ENCODE data around the gene TCP1. TPM values are rescaled to one million over a fixed set of nuclear protein-coding genes. Genes with fewer than 3 reads are reported as not detected.

The TCP1 gene
- total and polyA plus RNA-seq, 9 donors, result 176 to 229 (median 207) TPM

- WGBS (ENCODE audit: insufficient coverage), result no CpG with 5 or more reads among the region's 3 CpGs
- Histone ChIP-seq H3K27me3 (ENCODE audit: control insufficient read depth, insufficient read depth, low read length) (no peaks in the 10 kb centered on the region), H3K4me1 (ENCODE audit: control insufficient read depth, insufficient read depth, low read length) (no peaks in the 10 kb centered on the region), H3K27ac (ENCODE audit: low read length) (no peak overlapping the region), H3K36me3 (ENCODE audit: control insufficient read depth, insufficient read depth, low read length) (peaks cover 59% of the 10 kb centered on the region), H3K9me3 (replicated peaks; ENCODE audit: control insufficient read depth, low read depth, low read length) (no peaks in the 10 kb centered on the region), H3K4me3 (ENCODE audit: low read length) (no peak overlapping the region)
- DNase-seq, result no peak
Observed at GRCh38 chr6:159778542-159779103, 10.8 kb downstream of the TCP1 start.

DNA sequence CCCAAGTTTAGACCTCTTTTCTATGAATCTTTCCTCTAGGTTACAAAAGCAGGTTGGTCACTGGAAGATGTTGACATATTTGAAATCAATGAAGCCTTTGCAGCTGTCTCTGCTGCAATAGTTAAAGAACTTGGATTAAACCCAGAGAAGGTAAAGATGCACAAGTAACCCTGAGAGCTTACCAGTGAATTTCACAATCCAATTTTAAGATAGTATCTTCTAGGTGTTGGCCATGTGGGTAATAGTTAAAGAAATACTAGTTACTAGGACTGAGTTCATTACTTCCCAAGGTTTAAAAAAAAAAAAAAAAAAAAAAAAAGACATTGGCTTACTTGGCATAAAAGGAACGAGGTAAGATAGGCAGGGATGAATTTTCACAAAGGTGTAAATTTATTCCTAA is 11.3 kb downstream of the TCP1 start:
- Histone ChIP-seq H3K9me3 (replicated peaks; ENCODE audit: control insufficient read depth, low read depth, low read length) (no peaks in the 10 kb centered on the region), H3K27me3 (ENCODE audit: control insufficient read depth, insufficient read depth, low read length) (no peaks in the 10 kb centered on the region), H3K36me3 (ENCODE audit: control insufficient read depth, insufficient read depth, low read length) (peaks cover 55% of the 10 kb centered on the region), H3K4me3 (ENCODE audit: low read length) (no peak overlapping the region), H3K27ac (ENCODE audit: low read length) (no peak overlapping the region), H3K4me1 (ENCODE audit: control insufficient read depth, insufficient read depth, low read length) (no peaks in the 10 kb centered on the region)
- DNase-seq, result no peak
- WGBS (ENCODE audit: insufficient coverage), result no CpG with 5 or more reads among the region's 1 CpG

GRCh38 chr6:159777240-159777904 is 12.0 kb downstream of the TCP1 start:
- Histone ChIP-seq H3K36me3 (ENCODE audit: control insufficient read depth, insufficient read depth, low read length) (peaks cover 51% of the 10 kb centered on the region), H3K27me3 (ENCODE audit: control insufficient read depth, insufficient read depth, low read length) (no peaks in the 10 kb centered on the region), H3K4me3 (ENCODE audit: low read length) (no peak overlapping the region), H3K27ac (ENCODE audit: low read length) (no peak overlapping the region), H3K4me1 (ENCODE audit: control insufficient read depth, insufficient read depth, low read length) (no peaks in the 10 kb centered on the region), H3K9me3 (replicated peaks; ENCODE audit: control insufficient read depth, low read depth, low read length) (no peaks in the 10 kb centered on the region)
- DNase-seq, result no peak
- WGBS (ENCODE audit: insufficient coverage), result 83% methylated on average over 4 of the region's 7 CpGs

DNA sequence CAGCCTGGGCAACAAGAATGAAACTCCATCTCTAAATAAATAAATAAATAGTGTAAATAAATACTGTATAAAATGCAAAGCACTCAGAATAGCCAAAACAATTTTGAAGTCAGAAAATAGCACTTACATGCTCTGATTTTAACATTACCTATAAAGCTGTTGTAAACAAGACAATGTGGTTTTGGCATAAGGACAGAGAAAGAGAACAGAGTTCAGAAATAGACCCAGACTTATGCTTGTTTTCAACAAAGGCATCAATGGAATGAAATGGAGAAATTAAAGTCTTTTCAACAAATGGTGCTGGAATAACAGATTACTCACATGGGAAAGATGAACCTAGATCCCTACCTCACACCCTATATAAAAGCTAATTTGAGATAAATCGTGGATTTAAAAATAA is 17.2 kb downstream of the TCP1 start:
- H3K9me3 ChIP-seq (replicated peaks; ENCODE audit: control insufficient read depth, low read depth, low read length), result no peaks in the 10 kb centered on the region
- peaks cover 48% of the 10 kb centered on the region for H3K36me3 ChIP-seq (ENCODE audit: control insufficient read depth, insufficient read depth, low read length)
- no CpG with 5 or more reads among the region's 1 CpG for WGBS (ENCODE audit: insufficient coverage)
- H3K4me3 ChIP-seq (ENCODE audit: low read length), result no peak overlapping the region
- DNase-seq, result no peak
- no peaks in the 10 kb centered on the region for H3K27me3 ChIP-seq (ENCODE audit: control insufficient read depth, insufficient read depth, low read length)
- no peaks in the 10 kb centered on the region for H3K4me1 ChIP-seq (ENCODE audit: control insufficient read depth, insufficient read depth, low read length)
- H3K27ac ChIP-seq (ENCODE audit: low read length), result no peak overlapping the region

DNA sequence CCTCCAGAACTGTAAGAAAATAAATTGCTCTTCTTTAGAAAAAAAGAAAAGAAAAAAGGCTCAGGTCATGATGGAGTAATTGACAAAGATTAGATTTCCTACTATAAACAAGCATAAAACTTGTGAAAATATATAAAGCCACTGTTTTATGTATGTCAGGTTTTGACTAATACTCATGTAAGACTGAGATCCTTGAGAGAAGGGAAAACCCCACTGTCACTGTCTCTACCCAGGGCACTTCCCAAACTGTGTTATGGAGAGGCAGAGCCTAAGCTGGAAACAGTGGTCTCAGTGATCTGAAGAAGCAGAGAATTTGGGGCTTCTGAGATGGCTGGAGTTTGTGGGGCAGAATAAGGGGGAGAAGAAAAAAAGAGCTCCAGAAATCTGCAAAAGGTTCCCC is 19.9 kb downstream of the TCP1 start:
- peaks cover 50% of the 10 kb centered on the region for H3K36me3 ChIP-seq (ENCODE audit: control insufficient read depth, insufficient read depth, low read length)
- H3K4me1 ChIP-seq (ENCODE audit: control insufficient read depth, insufficient read depth, low read length), result no peaks in the 10 kb centered on the region
- H3K9me3 ChIP-seq (replicated peaks; ENCODE audit: control insufficient read depth, low read depth, low read length), result no peaks in the 10 kb centered on the region
- DNase-seq, result no peak
- no peak overlapping the region for H3K27ac ChIP-seq (ENCODE audit: low read length)
- no peak overlapping the region for H3K4me3 ChIP-seq (ENCODE audit: low read length)
- no peaks in the 10 kb centered on the region for H3K27me3 ChIP-seq (ENCODE audit: control insufficient read depth, insufficient read depth, low read length)

DNA sequence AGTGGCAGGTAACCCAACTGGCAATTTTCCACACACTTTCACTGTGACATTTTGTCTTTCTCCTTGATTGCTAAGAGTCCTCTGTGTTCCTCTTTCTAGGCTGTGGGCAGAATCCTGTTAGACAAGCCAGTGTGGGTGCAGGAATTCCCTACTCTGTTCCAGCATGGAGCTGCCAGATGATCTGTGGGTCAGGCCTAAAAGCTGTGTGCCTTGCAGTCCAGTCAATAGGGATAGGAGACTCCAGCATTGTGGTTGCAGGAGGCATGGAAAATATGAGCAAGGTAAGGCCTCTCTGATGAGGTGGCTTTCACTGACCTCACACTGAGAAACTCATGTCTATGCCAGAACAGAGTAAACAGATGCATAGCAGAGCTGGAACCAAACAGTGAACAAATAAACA is 22.5 kb downstream of the TCP1 start:
- no peak for DNase-seq
- no peak overlapping the region for H3K27ac ChIP-seq (ENCODE audit: low read length)
- H3K4me1 ChIP-seq (ENCODE audit: control insufficient read depth, insufficient read depth, low read length), result peaks cover 6% of the 10 kb centered on the region
- peaks cover 57% of the 10 kb centered on the region for H3K36me3 ChIP-seq (ENCODE audit: control insufficient read depth, insufficient read depth, low read length)
- H3K9me3 ChIP-seq (replicated peaks; ENCODE audit: control insufficient read depth, low read depth, low read length), result no peaks in the 10 kb centered on the region
- H3K4me3 ChIP-seq (ENCODE audit: low read length), result no peak overlapping the region
- H3K27me3 ChIP-seq (ENCODE audit: control insufficient read depth, insufficient read depth, low read length), result no peaks in the 10 kb centered on the region

DNA sequence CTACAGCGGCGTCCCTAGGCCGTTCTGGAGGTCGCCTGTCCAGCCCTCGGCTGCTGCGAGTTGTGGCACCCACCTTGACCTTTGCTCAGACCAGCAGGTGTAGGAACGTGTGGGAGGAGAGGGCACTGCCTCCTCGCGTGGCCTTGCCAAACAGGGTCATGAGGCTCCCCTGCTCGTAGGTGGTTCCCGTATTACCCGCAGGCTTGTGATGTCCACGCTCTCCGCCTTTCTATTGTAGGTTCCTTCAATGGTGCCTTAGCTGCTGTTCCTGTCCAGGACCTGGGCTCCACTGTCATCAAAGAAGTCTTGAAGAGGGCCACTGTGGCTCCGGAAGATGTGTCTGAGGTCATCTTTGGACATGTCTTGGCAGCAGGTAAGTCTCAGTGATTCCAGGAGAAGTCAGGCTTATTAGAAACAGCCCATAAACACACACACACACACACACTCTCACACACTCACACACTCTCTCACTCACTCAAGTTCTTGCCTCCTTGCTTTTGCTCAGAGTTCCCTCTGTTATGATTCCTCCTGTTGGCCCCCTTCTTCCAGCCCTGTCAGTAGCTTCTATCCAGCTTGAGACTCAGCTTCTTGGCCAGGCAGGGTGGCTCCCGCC is 26.6 kb downstream of the TCP1 start:
- DNase-seq, result peak; percentile 16
- H3K27me3 ChIP-seq (ENCODE audit: control insufficient read depth, insufficient read depth, low read length), result no peaks in the 10 kb centered on the region
- H3K4me1 ChIP-seq (ENCODE audit: control insufficient read depth, insufficient read depth, low read length), result peaks cover 10% of the 10 kb centered on the region
- peaks cover 41% of the 10 kb centered on the region for H3K36me3 ChIP-seq (ENCODE audit: control insufficient read depth, insufficient read depth, low read length)
- peak overlapping the region; percentile 99 for H3K4me3 ChIP-seq (ENCODE audit: low read length)
- WGBS (ENCODE audit: insufficient coverage), result 13% methylated on average over 13 of the region's 16 CpGs
- H3K27ac ChIP-seq (ENCODE audit: low read length), result peak overlapping the region; percentile 84
- H3K9me3 ChIP-seq (replicated peaks; ENCODE audit: control insufficient read depth, low read depth, low read length), result no peaks in the 10 kb centered on the region

DNA sequence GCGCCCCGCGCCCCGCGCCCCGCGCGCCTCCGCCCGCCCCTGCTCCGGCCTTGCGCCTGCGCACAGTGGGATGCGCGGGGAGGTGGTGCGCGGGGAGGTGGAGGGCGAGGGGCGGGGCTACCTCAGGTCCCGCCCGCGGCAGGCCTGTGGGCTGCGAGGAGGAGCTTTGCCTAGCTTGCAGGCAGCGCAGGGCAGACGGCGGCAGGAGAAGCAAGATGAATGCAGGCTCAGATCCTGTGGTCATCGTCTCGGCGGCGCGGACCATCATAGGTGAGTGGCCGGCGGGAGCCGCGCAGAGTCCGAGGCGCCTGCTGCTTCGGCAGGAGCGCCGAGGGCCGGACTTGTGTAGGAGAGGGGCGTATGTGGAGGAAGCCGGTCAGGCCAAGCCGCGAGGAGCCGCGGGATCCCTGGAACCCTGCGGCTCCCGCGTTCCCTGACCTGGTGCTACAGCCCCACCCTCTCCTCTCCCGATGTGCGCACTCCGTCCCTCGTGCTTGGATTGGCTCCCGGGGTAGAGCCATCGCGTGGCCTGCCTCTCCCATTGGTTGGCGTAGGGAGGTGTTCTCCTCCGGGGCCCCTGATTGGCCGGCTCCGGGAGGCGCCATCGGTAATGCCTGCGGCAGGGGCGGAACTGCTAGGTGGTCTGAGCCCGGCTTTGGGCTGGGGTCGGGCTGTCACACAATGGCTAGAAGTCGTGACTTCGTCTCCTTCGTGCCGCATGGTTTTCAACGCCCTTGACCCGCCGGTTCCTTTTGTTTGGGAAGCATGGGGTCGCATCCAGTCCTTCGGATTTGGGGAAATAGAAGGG is 27.3 kb downstream of the TCP1 start, which contains the start of gene ACAT2:
Gene ACAT2 (plus strand): TSS at position 173 of the 808 bp plus-strand sequence. CDS start 43 bp downstream, at position 216.
- Histone ChIP-seq H3K36me3 (ENCODE audit: control insufficient read depth, insufficient read depth, low read length) (peaks cover 36% of the 10 kb centered on the region), H3K27ac (ENCODE audit: low read length) (peak within 1 kb of the TSS; percentile 100), H3K9me3 (replicated peaks; ENCODE audit: control insufficient read depth, low read depth, low read length) (no peaks in the 10 kb centered on the region), H3K27me3 (ENCODE audit: control insufficient read depth, insufficient read depth, low read length) (no peaks in the 10 kb centered on the region), H3K4me3 (ENCODE audit: low read length) (peak within 1 kb of the TSS; percentile 99), H3K4me1 (ENCODE audit: control insufficient read depth, insufficient read depth, low read length) (peaks cover 10% of the 10 kb centered on the region)
- WGBS (ENCODE audit: insufficient coverage), result under 1% methylated on average over 55 of the region's 76 CpGs
- peak; percentile 99 for DNase-seq

DNA sequence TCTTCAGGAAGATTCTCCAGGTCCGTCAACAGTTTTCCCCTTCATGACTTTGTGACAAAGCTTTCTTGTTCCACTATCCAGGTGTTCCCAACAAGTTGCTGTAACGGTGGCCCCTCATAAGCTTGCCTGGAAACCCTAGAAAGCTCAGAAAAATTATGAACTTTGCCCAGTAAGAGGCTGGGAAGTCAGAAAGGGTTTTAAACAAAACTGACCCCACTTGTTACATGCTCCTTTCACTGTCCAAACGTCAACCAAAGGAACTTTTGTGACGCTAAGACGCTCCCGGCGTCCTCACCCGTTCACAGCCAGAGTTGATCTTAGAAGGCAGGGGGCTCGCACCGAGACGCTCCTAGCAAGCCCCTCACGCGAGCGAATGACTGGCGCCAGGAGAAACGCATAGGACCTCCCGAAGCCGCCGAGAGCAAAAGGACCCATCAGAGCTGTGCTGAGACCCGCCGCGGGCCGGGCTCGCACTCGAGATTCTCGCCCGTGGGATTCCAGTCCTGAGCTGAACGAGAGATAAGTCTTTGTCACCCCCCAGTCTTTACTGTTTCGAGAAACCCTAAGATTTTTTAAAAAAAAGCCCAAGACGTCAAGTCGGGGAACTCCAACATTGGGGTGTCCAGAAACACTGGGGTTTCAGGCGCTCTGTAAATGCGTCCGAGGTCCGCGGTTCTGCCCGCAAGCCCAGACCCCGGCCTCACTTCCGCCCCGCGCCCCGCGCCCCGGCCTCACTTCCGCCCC is 28.1 kb downstream of the TCP1 start:
- peaks cover 10% of the 10 kb centered on the region for H3K4me1 ChIP-seq (ENCODE audit: control insufficient read depth, insufficient read depth, low read length)
- DNase-seq, result no peak
- H3K4me3 ChIP-seq (ENCODE audit: low read length), result peak overlapping the region; percentile 99
- peak overlapping the region; percentile 100 for H3K27ac ChIP-seq (ENCODE audit: low read length)
- 19% methylated on average over 45 of the region's 45 CpGs for whole genome bisulfite sequencing (ENCODE audit: insufficient coverage)
- no peaks in the 10 kb centered on the region for H3K27me3 ChIP-seq (ENCODE audit: control insufficient read depth, insufficient read depth, low read length)
- no peaks in the 10 kb centered on the region for H3K9me3 ChIP-seq (replicated peaks; ENCODE audit: control insufficient read depth, low read depth, low read length)
- peaks cover 33% of the 10 kb centered on the region for H3K36me3 ChIP-seq (ENCODE audit: control insufficient read depth, insufficient read depth, low read length)
